DND-41 (cell line): ENCODE results near the gene PRRT1B.

Experiments used
- ATAC-seq: fragments of 200-7000 bp; cut with Tn5 transposase; 3 replicates; pipeline ENCODE4 v1.9.1; 2021; ENCODE audit warnings: low read depth; ENCODE audit not compliant: insufficient read depth
- DNase-seq: peaks from one replicate; pipeline ENCODE4 v3.0.0-alpha.2; 2020
- H2AFZ ChIP-seq: 2 replicates; pipeline ENCODE4 v1.6.0; 2012; ENCODE audit warnings: low read depth, low read length
- H3K27ac ChIP-seq: 2 replicates; pipeline ENCODE4 v1.5.1; 2012; ENCODE audit warnings: low read length, inconsistent platforms
- H3K27me3 ChIP-seq: fragments of 200-600 bp; sonication (generic); 2 replicates; pipeline ENCODE4 v1.6.0; 2012; ENCODE audit warnings: low read length, mild to moderate bottlenecking, inconsistent platforms; ENCODE audit not compliant: insufficient read depth, poor library complexity
- H3K36me3 ChIP-seq: 2 replicates; pipeline ENCODE4 v1.5.1; 2012; ENCODE audit warnings: low read length, inconsistent platforms; ENCODE audit not compliant: insufficient read depth
- H3K4me1 ChIP-seq: 2 replicates; pipeline ENCODE4 v1.5.1; 2012; ENCODE audit warnings: mild to moderate bottlenecking, low read length; ENCODE audit not compliant: insufficient read depth
- H3K4me2 ChIP-seq: 2 replicates; pipeline ENCODE4 v1.6.0; 2012; ENCODE audit warnings: mild to moderate bottlenecking, moderate library complexity, low read length, inconsistent platforms; ENCODE audit not compliant: insufficient read depth
- H3K4me3 ChIP-seq, 2 experiments: fragments of 200-600 bp in 1 of 2; shearing (Covaris generic) in 1 of 2; 2 replicates each; pipeline ENCODE4 v1.5.1; 2012 to 2016; ENCODE audit warnings: inconsistent platforms in 2 of 2, low read length in 2 of 2, mild to moderate bottlenecking in 2 of 2, low read depth in 1 of 2, moderate library complexity in 1 of 2
- H3K79me2 ChIP-seq: 2 replicates; pipeline ENCODE4 v1.6.0; 2012; ENCODE audit warnings: low read length, inconsistent platforms; ENCODE audit not compliant: insufficient read depth
- H3K9ac ChIP-seq: 2 replicates; pipeline ENCODE4 v1.6.0; 2012; ENCODE audit warnings: low read depth, mild to moderate bottlenecking, inconsistent platforms, low read length, moderate library complexity
- H3K9me3 ChIP-seq: 2 replicates; pipeline ENCODE4 v1.5.1; 2012; ENCODE audit warnings: low read length, moderate library complexity, mild to moderate bottlenecking, inconsistent platforms; ENCODE audit not compliant: insufficient read depth, severe bottlenecking
- H4K20me1 ChIP-seq: 2 replicates; pipeline ENCODE4 v1.6.0; 2012; ENCODE audit warnings: low read length; ENCODE audit not compliant: insufficient read depth
- EZH2 ChIP-seq: IDR thresholded peaks from 3 replicates; pipeline ENCODE4 v1.6.1; 2012; ENCODE audit warnings: borderline replicate concordance, low read depth, mild to moderate bottlenecking, moderate library complexity, low read length, inconsistent platforms; ENCODE audit not compliant: severe bottlenecking
- TF ChIP-seq, protein P1 (sequence below): IDR thresholded peaks from 2 replicates; pipeline ENCODE4 v1.5.1; 2012; ENCODE audit warnings: borderline replicate concordance, low read length, moderate library complexity, mild to moderate bottlenecking; ENCODE audit not compliant: poor library complexity, severe bottlenecking; ENCODE audit errors: extremely low read depth

PRRT1B gene

DNA sequence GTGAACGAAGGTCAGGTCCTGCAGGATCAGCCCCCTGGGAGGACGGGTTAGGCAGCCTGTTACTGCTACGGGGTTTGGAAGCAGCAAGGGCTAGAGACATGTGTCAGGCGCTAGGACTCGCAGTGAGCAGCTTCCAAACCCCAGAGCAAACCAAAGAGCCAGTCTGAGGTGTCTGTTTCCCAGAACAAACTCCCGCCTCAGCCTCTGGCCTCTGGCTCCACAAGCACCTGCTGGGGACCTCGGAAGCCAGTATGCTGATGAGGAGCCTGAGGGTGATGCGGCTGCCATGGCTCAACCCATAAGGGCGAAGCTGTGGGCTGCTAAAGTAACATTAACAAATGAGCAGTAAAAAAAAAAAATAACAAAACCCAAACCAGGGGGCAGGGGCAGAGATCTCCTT is 35.0 kb downstream of the PRRT1B start:
- Histone ChIP-seq H3K36me3 (peaks cover 53% of the 10 kb centered on the region), H3K79me2 (no peaks in the 10 kb centered on the region), H3K4me3 (no peak overlapping the region), H3K4me2 (no peak overlapping the region), H4K20me1 (peaks cover 4% of the 10 kb centered on the region), H3K27me3 (no peaks in the 10 kb centered on the region), H2AFZ (no peak overlapping the region), H3K9me3 (no peaks in the 10 kb centered on the region), H3K27ac (no peak overlapping the region), H3K9ac (no peak overlapping the region), H3K4me1 (peaks cover 10% of the 10 kb centered on the region)
- DNase-seq (no peak), ATAC-seq (no peak)
- TF ChIP-seq, protein P1, sequence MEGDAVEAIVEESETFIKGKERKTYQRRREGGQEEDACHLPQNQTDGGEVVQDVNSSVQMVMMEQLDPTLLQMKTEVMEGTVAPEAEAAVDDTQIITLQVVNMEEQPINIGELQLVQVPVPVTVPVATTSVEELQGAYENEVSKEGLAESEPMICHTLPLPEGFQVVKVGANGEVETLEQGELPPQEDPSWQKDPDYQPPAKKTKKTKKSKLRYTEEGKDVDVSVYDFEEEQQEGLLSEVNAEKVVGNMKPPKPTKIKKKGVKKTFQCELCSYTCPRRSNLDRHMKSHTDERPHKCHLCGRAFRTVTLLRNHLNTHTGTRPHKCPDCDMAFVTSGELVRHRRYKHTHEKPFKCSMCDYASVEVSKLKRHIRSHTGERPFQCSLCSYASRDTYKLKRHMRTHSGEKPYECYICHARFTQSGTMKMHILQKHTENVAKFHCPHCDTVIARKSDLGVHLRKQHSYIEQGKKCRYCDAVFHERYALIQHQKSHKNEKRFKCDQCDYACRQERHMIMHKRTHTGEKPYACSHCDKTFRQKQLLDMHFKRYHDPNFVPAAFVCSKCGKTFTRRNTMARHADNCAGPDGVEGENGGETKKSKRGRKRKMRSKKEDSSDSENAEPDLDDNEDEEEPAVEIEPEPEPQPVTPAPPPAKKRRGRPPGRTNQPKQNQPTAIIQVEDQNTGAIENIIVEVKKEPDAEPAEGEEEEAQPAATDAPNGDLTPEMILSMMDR, result no peak
- TF ChIP-seq EZH2, result no peak

DNA sequence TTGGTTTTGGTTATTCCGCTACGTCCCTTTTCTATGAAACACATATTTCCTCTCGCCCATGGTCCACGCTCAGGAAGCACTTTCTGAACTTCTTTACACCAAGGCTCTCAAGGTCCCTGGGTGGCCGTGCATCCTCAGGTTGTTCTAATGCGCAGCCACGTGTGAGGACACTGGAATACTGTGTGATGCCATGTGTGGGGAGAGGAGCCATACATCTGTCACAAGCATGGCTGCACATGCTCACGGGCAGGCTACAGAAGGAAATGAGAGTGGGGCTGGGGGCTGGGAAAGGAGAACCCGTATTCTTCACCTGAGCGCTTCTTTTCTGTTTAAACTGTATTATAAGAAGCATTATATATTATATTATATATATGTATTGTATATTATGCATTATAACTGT is 36.7 kb downstream of the PRRT1B start:
- H3K36me3 ChIP-seq, result peaks cover 51% of the 10 kb centered on the region

DNA sequence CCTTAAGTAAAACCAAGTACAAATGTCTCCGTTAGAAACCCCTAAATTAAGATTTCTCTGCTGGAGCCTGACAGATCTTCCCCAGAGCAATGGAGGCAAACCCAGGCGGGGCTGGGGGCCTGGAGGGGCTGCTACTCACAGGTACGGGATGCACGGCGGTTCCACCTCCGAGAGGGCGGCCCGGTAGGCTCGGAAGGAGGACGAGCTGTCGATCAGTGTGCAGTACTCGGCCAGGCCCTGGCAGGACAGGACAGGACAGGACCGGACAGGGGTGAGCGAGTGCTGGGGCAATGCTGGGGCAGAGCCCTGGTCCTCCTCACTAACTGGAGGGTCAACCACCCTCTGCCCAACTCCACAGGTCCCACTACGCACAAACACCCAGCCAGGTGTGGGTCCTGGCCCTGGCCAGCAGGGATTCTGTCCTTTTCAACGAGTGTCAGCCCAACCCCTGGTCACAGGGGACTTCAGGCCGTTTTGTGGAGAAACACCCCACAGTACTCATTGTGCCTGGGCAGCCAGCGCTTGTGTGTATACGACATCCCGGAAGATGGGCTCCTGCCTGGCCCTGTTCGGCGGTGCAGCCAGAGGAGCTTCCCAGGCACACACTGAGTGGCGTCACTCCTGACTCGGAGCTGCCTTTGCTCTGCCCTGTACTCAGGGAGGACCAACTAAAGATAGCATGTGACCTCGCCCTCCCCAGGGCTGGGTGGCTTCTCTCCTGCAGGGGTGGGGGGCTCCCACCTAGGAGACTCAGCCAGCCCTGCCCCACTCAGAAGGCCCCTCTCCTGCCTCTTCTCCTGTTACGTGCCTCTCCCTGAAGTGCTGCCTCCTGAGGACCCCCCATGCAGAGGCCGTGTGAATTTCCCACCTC is 37.4 kb downstream of the PRRT1B start:
- no peak for ATAC-seq
- Histone ChIP-seq H3K4me1 (peaks cover 22% of the 10 kb centered on the region), H3K9ac (no peak overlapping the region), H4K20me1 (peaks cover 4% of the 10 kb centered on the region), H3K27me3 (no peaks in the 10 kb centered on the region), H3K79me2 (no peaks in the 10 kb centered on the region), H3K4me2 (no peak overlapping the region), H3K27ac (no peak overlapping the region), H3K4me3 (no peak overlapping the region), H3K36me3 (peaks cover 52% of the 10 kb centered on the region), H2AFZ (no peak overlapping the region), H3K9me3 (no peaks in the 10 kb centered on the region)
- TF ChIP-seq, protein P1, result no peak
- no peak for TF ChIP-seq EZH2
- no peak for DNase-seq

More for the DNA sequence above, 36.7 kb downstream of the PRRT1B start:
- Histone ChIP-seq H3K4me3 (no peak overlapping the region), H3K79me2 (no peaks in the 10 kb centered on the region), H3K27me3 (no peaks in the 10 kb centered on the region), H3K4me2 (no peak overlapping the region), H3K9me3 (no peaks in the 10 kb centered on the region), H2AFZ (no peak overlapping the region), H4K20me1 (peaks cover 4% of the 10 kb centered on the region), H3K4me1 (peaks cover 19% of the 10 kb centered on the region), H3K9ac (no peak overlapping the region), H3K27ac (no peak overlapping the region)
- DNase-seq (no peak), ATAC-seq (no peak)
- TF ChIP-seq EZH2, result no peak
- TF ChIP-seq, protein P1, result no peak
